Measurements from ENCODE around the gene SF3B1.
A peak's percentile ranks its signal among the peaks of the same experiment; 100 is the strongest.

Gene SF3B1

DNA sequence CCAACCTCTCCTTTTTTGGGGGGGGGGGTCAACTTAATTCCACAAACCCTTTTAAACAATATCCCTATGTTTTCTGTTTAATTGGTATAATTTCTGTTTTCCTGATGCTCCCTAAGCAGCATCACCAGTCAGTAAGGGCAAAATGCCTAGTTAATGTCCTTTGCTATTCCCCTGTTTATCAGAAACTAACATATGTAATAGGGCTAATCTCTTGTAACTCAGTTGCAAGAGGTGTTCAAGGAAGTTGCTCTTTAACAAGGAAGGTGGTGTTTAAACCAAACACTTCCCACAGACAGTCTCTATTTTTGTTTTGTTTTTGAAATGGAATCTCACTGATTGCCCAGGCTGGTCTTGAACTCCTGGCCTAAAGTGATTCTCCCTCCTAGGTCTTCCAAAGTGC lies 12.0 kb upstream of the SF3B1 start:
- Histone ChIP-seq H2BK15ac (ENCODE audit: low read length) (no peak overlapping the region), H2BK12ac (ENCODE audit: low read length) (no peak overlapping the region), H3K23ac (ENCODE audit: low read depth, low read length, poor library complexity) (no peak overlapping the region), H3K9ac (ENCODE audit: low read depth, low read length, poor library complexity) (no peak overlapping the region), H3K36me3 (replicated peaks in 1 of 2; ENCODE audit: control insufficient read depth in 2 of 2, insufficient read depth in 2 of 2, low read length in 2 of 2) (no peaks in the 10 kb centered on the region), H3K14ac (ENCODE audit: low read length) (no peak overlapping the region), H3K79me1 (ENCODE audit: low read depth, low read length) (no peaks in the 10 kb centered on the region), H2AFZ (ENCODE audit: low read length) (no peak overlapping the region), H3K4ac (ENCODE audit: low read length) (no peak overlapping the region), H3K4me2 (ENCODE audit: insufficient read depth, low read length, poor library complexity, severe bottlenecking) (no peak overlapping the region), H2AK5ac (ENCODE audit: low read depth, low read length) (no peak overlapping the region), H2BK5ac (ENCODE audit: low read length) (no peak overlapping the region), H3K18ac (ENCODE audit: low read length) (no peak overlapping the region), H4K8ac (ENCODE audit: low read depth, low read length) (no peak overlapping the region), H2BK120ac (ENCODE audit: low read depth, low read length) (no peak overlapping the region), H3K9me3 (replicated peaks in 1 of 2; ENCODE audit: control insufficient read depth in 2 of 2, insufficient read depth in 1 of 2, low read depth in 1 of 2, low read length in 2 of 2) (no peaks in the 10 kb centered on the region), H3K4me1 (ENCODE audit: control insufficient read depth in 2 of 2, insufficient read depth in 1 of 2, low read depth in 1 of 2, low read length in 2 of 2) (peaks cover 0 to 2% of the 10 kb centered on the region in 2 donors), H3K27me3 (ENCODE audit: control insufficient read depth in 3 of 3, insufficient read depth in 3 of 3, low read depth in 1 of 3, low read length in 3 of 3) (no peaks in the 10 kb centered on the region), H4K91ac (ENCODE audit: low read depth, low read length, poor library complexity) (no peak overlapping the region), H3K27ac (replicated peaks; ENCODE audit: low read length) (no peak overlapping the region), H3K4me3 (ENCODE audit: low read length in 2 of 2) (no peak overlapping the region)
- no peak for DNase-seq (ENCODE audit: low spot score)

DNA sequence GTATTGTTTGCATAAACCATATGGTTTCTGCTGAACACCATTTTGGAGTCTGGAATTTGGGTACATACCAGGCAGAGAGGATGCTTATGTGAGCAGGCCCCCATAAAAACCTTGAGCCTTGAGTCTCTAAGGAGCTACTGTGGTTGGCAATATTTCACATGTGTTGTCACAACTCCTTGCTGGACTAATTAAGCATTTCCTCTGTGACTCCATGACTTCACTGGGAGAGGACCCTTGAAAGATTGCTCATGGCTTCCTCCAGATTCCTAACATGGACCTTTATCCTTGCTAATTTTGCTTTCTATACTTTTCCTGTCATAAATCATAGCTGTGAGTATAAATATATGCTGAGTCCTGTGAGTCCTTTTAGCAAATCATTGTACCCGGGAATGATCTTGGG lies 10.9 kb upstream of the SF3B1 start:
- Histone ChIP-seq H3K4ac (ENCODE audit: low read length) (no peak overlapping the region), H3K18ac (ENCODE audit: low read length) (no peak overlapping the region), H3K36me3 (replicated peaks in 1 of 2; ENCODE audit: control insufficient read depth in 2 of 2, insufficient read depth in 2 of 2, low read length in 2 of 2) (no peaks in the 10 kb centered on the region), H3K27me3 (ENCODE audit: control insufficient read depth in 3 of 3, insufficient read depth in 3 of 3, low read depth in 1 of 3, low read length in 3 of 3) (no peaks in the 10 kb centered on the region), H3K79me1 (ENCODE audit: low read depth, low read length) (no peaks in the 10 kb centered on the region), H2BK120ac (ENCODE audit: low read depth, low read length) (no peak overlapping the region), H2BK15ac (ENCODE audit: low read length) (no peak overlapping the region), H2BK5ac (ENCODE audit: low read length) (no peak overlapping the region), H2BK12ac (ENCODE audit: low read length) (no peak overlapping the region), H4K8ac (ENCODE audit: low read depth, low read length) (no peak overlapping the region), H3K4me2 (ENCODE audit: insufficient read depth, low read length, poor library complexity, severe bottlenecking) (no peak overlapping the region), H3K9ac (ENCODE audit: low read depth, low read length, poor library complexity) (no peak overlapping the region), H3K23ac (ENCODE audit: low read depth, low read length, poor library complexity) (no peak overlapping the region), H3K4me3 (ENCODE audit: low read length in 2 of 2) (no peak overlapping the region), H2AK5ac (ENCODE audit: low read depth, low read length) (no peak overlapping the region), H4K91ac (ENCODE audit: low read depth, low read length, poor library complexity) (no peak overlapping the region), H3K27ac (replicated peaks; ENCODE audit: low read length) (no peak overlapping the region), H3K9me3 (replicated peaks in 1 of 2; ENCODE audit: control insufficient read depth in 2 of 2, insufficient read depth in 1 of 2, low read depth in 1 of 2, low read length in 2 of 2) (no peaks in the 10 kb centered on the region), H2AFZ (ENCODE audit: low read length) (peak overlapping the region; percentile 45), H3K4me1 (ENCODE audit: control insufficient read depth in 2 of 2, insufficient read depth in 1 of 2, low read depth in 1 of 2, low read length in 2 of 2) (peaks cover 0 to 2% of the 10 kb centered on the region in 2 donors), H3K14ac (ENCODE audit: low read length) (no peak overlapping the region)
- no peak for DNase-seq (ENCODE audit: low spot score)
- WGBS, 2 donors (ENCODE audit: extremely low coverage in 2 of 2, insufficient read length in 2 of 2, insufficient replicate concordance in 1 of 2), result no CpG with 5 or more reads among the region's 1 CpG

DNA sequence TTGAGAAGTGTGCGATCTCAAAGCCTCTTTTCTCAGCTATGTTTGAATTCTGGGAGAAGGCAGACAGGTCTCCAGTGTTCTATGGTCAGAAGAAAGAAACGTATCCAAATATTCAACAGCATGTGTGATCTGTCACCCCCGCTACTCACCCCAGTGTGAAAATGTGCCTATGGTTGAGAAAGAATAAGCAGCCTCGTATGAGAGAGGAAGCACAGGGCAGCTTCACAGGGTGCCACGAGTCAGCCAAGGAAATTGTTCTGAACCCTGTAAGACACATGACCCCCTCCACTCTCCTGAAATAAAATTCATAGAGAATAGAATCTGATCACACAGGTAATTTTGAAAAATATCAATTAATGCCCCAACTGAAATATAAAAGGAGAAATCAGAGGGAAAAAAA lies 8.0 kb upstream of the SF3B1 start:
- no peak overlapping the region for H3K4me3 ChIP-seq (ENCODE audit: low read length in 2 of 2)
- H3K27me3 ChIP-seq (ENCODE audit: control insufficient read depth in 3 of 3, insufficient read depth in 3 of 3, low read depth in 1 of 3, low read length in 3 of 3), result no peaks in the 10 kb centered on the region
- peak overlapping the region; percentile 84 for H2AFZ ChIP-seq (ENCODE audit: low read length)
- peaks cover 0 to 2% of the 10 kb centered on the region in 2 donors for H3K4me1 ChIP-seq (ENCODE audit: control insufficient read depth in 2 of 2, insufficient read depth in 1 of 2, low read depth in 1 of 2, low read length in 2 of 2)
- no peak overlapping the region for H3K4me2 ChIP-seq (ENCODE audit: insufficient read depth, low read length, poor library complexity, severe bottlenecking)
- no peak overlapping the region for H2BK5ac ChIP-seq (ENCODE audit: low read length)
- no peak overlapping the region for H4K91ac ChIP-seq (ENCODE audit: low read depth, low read length, poor library complexity)
- no peaks in the 10 kb centered on the region for H3K79me1 ChIP-seq (ENCODE audit: low read depth, low read length)
- H2BK12ac ChIP-seq (ENCODE audit: low read length), result no peak overlapping the region
- no CpG with 5 or more reads among the region's 5 CpGs for WGBS, 2 donors (ENCODE audit: extremely low coverage in 2 of 2, insufficient read length in 2 of 2, insufficient replicate concordance in 1 of 2)
- no peak overlapping the region for H3K18ac ChIP-seq (ENCODE audit: low read length)
- DNase-seq (ENCODE audit: low spot score), result no peak
- H2BK120ac ChIP-seq (ENCODE audit: low read depth, low read length), result no peak overlapping the region
- no peak overlapping the region for H3K27ac ChIP-seq (replicated peaks; ENCODE audit: low read length)
- H3K14ac ChIP-seq (ENCODE audit: low read length), result no peak overlapping the region
- H3K4ac ChIP-seq (ENCODE audit: low read length), result no peak overlapping the region
- H3K9ac ChIP-seq (ENCODE audit: low read depth, low read length, poor library complexity), result no peak overlapping the region
- H4K8ac ChIP-seq (ENCODE audit: low read depth, low read length), result no peak overlapping the region
- H2BK15ac ChIP-seq (ENCODE audit: low read length), result no peak overlapping the region
- H2AK5ac ChIP-seq (ENCODE audit: low read depth, low read length), result no peak overlapping the region
- H3K9me3 ChIP-seq (replicated peaks in 1 of 2; ENCODE audit: control insufficient read depth in 2 of 2, insufficient read depth in 1 of 2, low read depth in 1 of 2, low read length in 2 of 2), result no peaks in the 10 kb centered on the region
- H3K36me3 ChIP-seq (replicated peaks in 1 of 2; ENCODE audit: control insufficient read depth in 2 of 2, insufficient read depth in 2 of 2, low read length in 2 of 2), result no peaks in the 10 kb centered on the region
- no peak overlapping the region for H3K23ac ChIP-seq (ENCODE audit: low read depth, low read length, poor library complexity)

DNA sequence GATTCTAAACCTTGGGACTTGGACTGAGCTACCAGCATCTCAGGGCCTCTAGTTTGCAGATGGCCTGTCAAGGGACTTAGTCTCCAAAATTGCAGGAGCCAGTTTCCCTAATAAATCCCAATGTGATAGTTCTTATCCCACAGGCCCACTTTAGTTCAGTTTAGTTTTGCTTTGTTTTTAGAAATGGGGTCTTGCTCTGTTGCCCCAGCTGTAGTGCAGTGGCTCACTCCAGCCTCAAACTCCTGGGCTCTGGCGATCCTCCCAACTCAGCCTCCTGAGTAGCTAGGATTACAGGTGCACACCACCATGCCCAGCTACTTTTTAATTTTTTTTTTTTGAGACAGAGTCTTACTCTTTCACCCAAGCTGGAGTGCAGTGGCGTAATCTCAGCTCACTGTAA lies 2.6 kb upstream of the SF3B1 start:
- H2BK15ac ChIP-seq (ENCODE audit: low read length), result no peak overlapping the region
- peaks cover 0 to 3% of the 10 kb centered on the region in 2 donors for H3K36me3 ChIP-seq (replicated peaks in 1 of 2; ENCODE audit: control insufficient read depth in 2 of 2, insufficient read depth in 2 of 2, low read length in 2 of 2)
- no peak overlapping the region for H2AFZ ChIP-seq (ENCODE audit: low read length)
- WGBS, 2 donors (ENCODE audit: extremely low coverage in 2 of 2, insufficient read length in 2 of 2, insufficient replicate concordance in 1 of 2), result no CpG with 5 or more reads among the region's 2 CpGs
- no peak overlapping the region for H3K4me3 ChIP-seq (ENCODE audit: low read length in 2 of 2)
- no peak overlapping the region for H3K27ac ChIP-seq (replicated peaks; ENCODE audit: low read length)
- no peaks in the 10 kb centered on the region for H3K9me3 ChIP-seq (replicated peaks in 1 of 2; ENCODE audit: control insufficient read depth in 2 of 2, insufficient read depth in 1 of 2, low read depth in 1 of 2, low read length in 2 of 2)
- no peak overlapping the region for H3K23ac ChIP-seq (ENCODE audit: low read depth, low read length, poor library complexity)
- no peak for DNase-seq (ENCODE audit: low spot score)
- peaks cover 3 to 4% of the 10 kb centered on the region in 2 donors for H3K4me1 ChIP-seq (ENCODE audit: control insufficient read depth in 2 of 2, insufficient read depth in 1 of 2, low read depth in 1 of 2, low read length in 2 of 2)
- H4K8ac ChIP-seq (ENCODE audit: low read depth, low read length), result no peak overlapping the region
- H4K91ac ChIP-seq (ENCODE audit: low read depth, low read length, poor library complexity), result no peak overlapping the region
- H2BK5ac ChIP-seq (ENCODE audit: low read length), result no peak overlapping the region
- H3K9ac ChIP-seq (ENCODE audit: low read depth, low read length, poor library complexity), result no peak overlapping the region
- no peak overlapping the region for H2BK12ac ChIP-seq (ENCODE audit: low read length)
- no peak overlapping the region for H2BK120ac ChIP-seq (ENCODE audit: low read depth, low read length)
- H3K27me3 ChIP-seq (ENCODE audit: control insufficient read depth in 3 of 3, insufficient read depth in 3 of 3, low read depth in 1 of 3, low read length in 3 of 3), result no peaks in the 10 kb centered on the region
- no peak overlapping the region for H2AK5ac ChIP-seq (ENCODE audit: low read depth, low read length)
- no peak overlapping the region for H3K4me2 ChIP-seq (ENCODE audit: insufficient read depth, low read length, poor library complexity, severe bottlenecking)
- no peak overlapping the region for H3K4ac ChIP-seq (ENCODE audit: low read length)
- no peaks in the 10 kb centered on the region for H3K79me1 ChIP-seq (ENCODE audit: low read depth, low read length)
- no peak overlapping the region for H3K14ac ChIP-seq (ENCODE audit: low read length)
- H3K18ac ChIP-seq (ENCODE audit: low read length), result no peak overlapping the region

All from neuronal stem cell (in vitro differentiated cells).